Ishikawa (cell line): ENCODE measurements around the gene ZDHHC4.
A peak's percentile ranks its signal among the peaks of the same experiment; 100 is the strongest.

Source experiments
- CREB1 ChIP-seq: IDR thresholded peaks from 2 replicates; pipeline ENCODE4 v1.6.1; 2012; ENCODE audit warnings: low read depth
- EP300 ChIP-seq: IDR thresholded peaks from 2 replicates; pipeline ENCODE4 v1.6.1; 2012; ENCODE audit warnings: borderline replicate concordance
- NFIC ChIP-seq: IDR thresholded peaks from 2 replicates; pipeline ENCODE4 v1.6.1; 2012
- RAD21 ChIP-seq: IDR thresholded peaks from 2 replicates; pipeline ENCODE4 v1.6.1; 2012; ENCODE audit warnings: low read depth
- REST ChIP-seq: IDR thresholded peaks from 2 replicates; pipeline ENCODE4 v1.6.1; 2012; ENCODE audit warnings: low read depth, mild to moderate bottlenecking
- TAF1 ChIP-seq: IDR thresholded peaks from 2 replicates; pipeline ENCODE4 v1.6.1; 2012; ENCODE audit warnings: low read depth, mild to moderate bottlenecking
- YY1 ChIP-seq: IDR thresholded peaks from 2 replicates; pipeline ENCODE4 v1.6.1; 2012; ENCODE audit warnings: low read depth
- ZBTB7A ChIP-seq: IDR thresholded peaks from 2 replicates; pipeline ENCODE4 v1.6.1; 2012; ENCODE audit warnings: low read depth
- TF ChIP-seq, protein P1 (sequence below): IDR thresholded peaks from 2 replicates; pipeline ENCODE4 v1.6.1; 2012

DNA sequence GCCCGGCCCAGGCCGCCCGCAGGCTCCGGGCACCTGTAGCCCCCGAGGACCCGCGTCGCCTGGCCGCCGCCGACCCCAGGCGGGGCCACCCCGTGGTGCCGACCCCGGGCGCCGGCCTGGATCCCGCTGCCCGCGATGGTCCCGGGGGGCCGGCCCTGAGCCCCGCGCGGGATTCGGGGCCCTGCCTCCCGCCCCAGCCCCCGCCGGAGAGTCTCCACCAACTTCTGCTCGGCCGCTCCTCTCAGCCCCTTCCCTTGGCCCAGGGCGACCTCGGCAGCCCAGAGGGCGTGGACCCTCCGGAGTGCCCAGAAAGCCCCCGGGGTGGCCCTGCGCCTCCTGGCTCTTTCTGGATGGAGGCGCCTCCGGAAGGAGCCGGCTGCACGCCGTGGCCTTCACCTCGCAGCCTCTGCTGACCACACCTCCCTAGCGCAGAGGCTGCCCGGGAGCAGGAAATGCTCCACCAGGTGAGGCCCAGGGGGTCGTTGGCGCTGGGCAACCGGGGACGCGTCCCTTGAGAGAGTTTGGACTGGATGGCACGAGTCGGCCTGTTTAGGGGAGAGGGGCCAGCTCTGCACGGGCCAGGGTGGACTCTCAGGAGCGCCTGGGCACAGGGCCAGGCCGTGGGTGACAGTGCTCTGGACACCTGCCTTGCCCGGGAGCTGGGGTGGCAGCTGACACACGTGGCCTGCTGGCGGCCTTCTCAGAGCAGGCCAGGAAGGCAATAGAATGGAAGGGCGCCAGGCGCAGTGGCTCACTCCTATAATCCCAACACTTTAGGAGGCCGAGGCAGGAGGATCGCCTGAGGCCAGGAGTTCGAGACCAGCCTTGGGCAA lies 38.7 kb downstream of the ZDHHC4 start:
- TF ChIP-seq, protein P1, sequence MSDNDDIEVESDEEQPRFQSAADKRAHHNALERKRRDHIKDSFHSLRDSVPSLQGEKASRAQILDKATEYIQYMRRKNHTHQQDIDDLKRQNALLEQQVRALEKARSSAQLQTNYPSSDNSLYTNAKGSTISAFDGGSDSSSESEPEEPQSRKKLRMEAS: peak; percentile 72
- TF ChIP-seq TAF1: peak; percentile 36; the same call in 1 of the 2 replicates
- TF ChIP-seq RAD21: no peak
- TF ChIP-seq NFIC: peak; percentile 63
- peak; percentile 89 for TF ChIP-seq ZBTB7A
- no peak for TF ChIP-seq EP300
- TF ChIP-seq CREB1: no peak
- no peak for TF ChIP-seq REST
- TF ChIP-seq YY1: no peak
